Chondrocyte (in vitro differentiated cells): ENCODE measurements around the gene OSBPL5. TPM values are rescaled to one million over a fixed set of nuclear protein-coding genes. Genes with fewer than 3 reads are reported as not detected.
A peak's percentile ranks its signal among the peaks of the same experiment; 100 is the strongest.

Experiments
- DNase-seq: peaks from one replicate; pipeline ENCODE4 v3.0.0; 2021; ENCODE audit warnings: mixed read lengths, low spot score
- H3K27ac Mint-ChIP-seq: one replicate; pipeline ENCODE4 v1.8.0; 2021; ENCODE audit warnings: mild to moderate bottlenecking, moderate library complexity, mixed read lengths; ENCODE audit not compliant: unreplicated experiment
- H3K27me3 Mint-ChIP-seq: 2 replicates; pipeline ENCODE4 v1.8.0; 2021; ENCODE audit warnings: low read depth, mixed read lengths
- H3K36me3 Mint-ChIP-seq: 2 replicates; pipeline ENCODE4 v1.8.0; 2021; ENCODE audit warnings: low read depth, mixed read lengths
- H3K4me1 Mint-ChIP-seq: 2 replicates; pipeline ENCODE4 v1.8.0; 2021; ENCODE audit warnings: low read depth, mild to moderate bottlenecking, mixed read lengths
- H3K4me3 Mint-ChIP-seq: one replicate; pipeline ENCODE4 v1.8.0; 2021; ENCODE audit warnings: mild to moderate bottlenecking, moderate library complexity, mixed read lengths; ENCODE audit not compliant: unreplicated experiment
- H3K9me3 Mint-ChIP-seq: 2 replicates; pipeline ENCODE4 v1.8.0; 2021; ENCODE audit warnings: low read depth, mixed read lengths
- CTCF ChIP-seq: fragments of 200-600 bp; sonication (generic); IDR thresholded peaks from 2 replicates; pipeline ENCODE4 v1.5.0; 2021; ENCODE audit warnings: antibody characterized with exemption, mild to moderate bottlenecking, moderate library complexity
- total RNA-seq: library from RNA; stranded (reverse); gene quantifications from 3 replicates; pipeline ENCODE4 v1.2.1, GENCODE V29; 2021

The OSBPL5 gene
- total RNA-seq, 1 donor from 2014 or later, result 43.9 TPM

- no peak for TF ChIP-seq CTCF
- no peak overlapping the region for H3K4me3 Mint-ChIP-seq
- peaks cover 4% of the 10 kb centered on the region for H3K36me3 Mint-ChIP-seq
- no peaks in the 10 kb centered on the region for H3K9me3 Mint-ChIP-seq
- H3K27ac Mint-ChIP-seq, result no peak overlapping the region
- peak; percentile 86 for DNase-seq
- H3K4me1 Mint-ChIP-seq, result peaks cover 3% of the 10 kb centered on the region
- H3K27me3 Mint-ChIP-seq, result no peaks in the 10 kb centered on the region
These were observed 35.4 kb downstream of the OSBPL5 start for GRCh38 chr11:3129591-3130268.

- TF ChIP-seq CTCF, result no peak
- Mint-ChIP-seq H3K36me3 (peaks cover 4% of the 10 kb centered on the region), H3K4me1 (peaks cover 9% of the 10 kb centered on the region), H3K27me3 (no peaks in the 10 kb centered on the region), H3K9me3 (no peaks in the 10 kb centered on the region), H3K4me3 (no peak overlapping the region), H3K27ac (no peak overlapping the region)
- no peak for DNase-seq
These were observed 35.9 kb downstream of the OSBPL5 start for GRCh38 chr11:3129181-3129590.

- Mint-ChIP-seq H3K9me3 (no peaks in the 10 kb centered on the region), H3K27ac (no peak overlapping the region), H3K4me1 (peaks cover 14% of the 10 kb centered on the region), H3K4me3 (no peak overlapping the region), H3K36me3 (peaks cover 5% of the 10 kb centered on the region), H3K27me3 (no peaks in the 10 kb centered on the region)
- peak; percentile 89 for DNase-seq
- TF ChIP-seq CTCF, result no peak
These were observed 36.5 kb downstream of the OSBPL5 start for GRCh38 chr11:3128356-3129180.

GRCh38 chr11:3127706-3128355 lies 37.3 kb downstream of the OSBPL5 start:
- TF ChIP-seq CTCF, result no peak
- DNase-seq, result no peak
- no peak overlapping the region for H3K4me3 Mint-ChIP-seq
- H3K9me3 Mint-ChIP-seq, result no peaks in the 10 kb centered on the region
- peaks cover 5% of the 10 kb centered on the region for H3K36me3 Mint-ChIP-seq
- no peaks in the 10 kb centered on the region for H3K27me3 Mint-ChIP-seq
- peaks cover 14% of the 10 kb centered on the region for H3K4me1 Mint-ChIP-seq
- no peak overlapping the region for H3K27ac Mint-ChIP-seq
